HepG2 (cell line): ENCODE measurements around the gene SPAG9. TPM values are rescaled to one million over a fixed set of nuclear protein-coding genes. Genes with fewer than 3 reads are reported as not detected.

Experiments
- ATF3 ChIP-seq: sonication (generic); formaldehyde crosslinking; IDR thresholded peaks from 2 replicates; pipeline ENCODE4 v1.4.0; 2020; ENCODE audit warnings: missing genetic modification reagents
- ETV5 ChIP-seq: IDR thresholded peaks from 2 replicates; pipeline ENCODE4 v1.6.1; 2018; ENCODE audit warnings: missing biosample characterization, missing genetic modification reagents, inconsistent platforms, borderline replicate concordance
- HNRNPH1 ChIP-seq: fragments of 200-400 bp; formaldehyde crosslinking; optimal IDR thresholded peaks from 2 replicates; pipeline ENCODE3; 2017; ENCODE audit warnings: mild to moderate bottlenecking, low read depth, low read length
- MLLT10 ChIP-seq: sonication (generic); formaldehyde crosslinking; IDR thresholded peaks from 2 replicates; pipeline ENCODE4 v1.4.0; 2020; ENCODE audit warnings: missing genetic modification reagents
- NFIC ChIP-seq: IDR thresholded peaks from 2 replicates; pipeline ENCODE4 v1.6.1; 2012; ENCODE audit warnings: mild to moderate bottlenecking, low read length, inconsistent platforms
- NR3C1 ChIP-seq: sonication (generic); formaldehyde crosslinking; IDR thresholded peaks from 2 replicates; pipeline ENCODE4 v1.4.0; 2020; ENCODE audit warnings: missing genetic modification reagents
- REXO4 ChIP-seq: sonication (generic); formaldehyde crosslinking; IDR thresholded peaks from 2 replicates; pipeline ENCODE4 v1.8.0; 2022; ENCODE audit warnings: missing genetic modification reagents, mild to moderate bottlenecking, borderline replicate concordance
- SMARCE1 ChIP-seq: fragments of 450-650 bp; IDR thresholded peaks from 2 replicates; pipeline ENCODE4 v1.6.1; 2017; ENCODE audit warnings: borderline replicate concordance
- TOPORS ChIP-seq: sonication (generic); formaldehyde crosslinking; IDR thresholded peaks from 2 replicates; pipeline ENCODE4 v1.8.0; 2023; ENCODE audit warnings: mild to moderate bottlenecking, missing genetic modification reagents
- ZBTB25 ChIP-seq: IDR thresholded peaks from 2 replicates; pipeline ENCODE4 v1.6.1; 2018; ENCODE audit warnings: missing genetic modification reagents
- ZBTB37 ChIP-seq: sonication (generic); formaldehyde crosslinking; IDR thresholded peaks from 2 replicates; pipeline ENCODE4 v1.4.0; 2020; ENCODE audit warnings: mild to moderate bottlenecking, missing genetic modification reagents
- ZBTB42 ChIP-seq: sonication (generic); formaldehyde crosslinking; IDR thresholded peaks from 2 replicates; pipeline ENCODE4 v1.5.0; 2020; ENCODE audit warnings: mild to moderate bottlenecking, missing genetic modification reagents
- ZGPAT ChIP-seq: IDR thresholded peaks from 2 replicates; pipeline ENCODE4 v1.6.1; 2016; ENCODE audit warnings: mild to moderate bottlenecking
- ZKSCAN5 ChIP-seq: sonication (generic); formaldehyde crosslinking; IDR thresholded peaks from 2 replicates; pipeline ENCODE4 v1.5.1; 2020; ENCODE audit warnings: mild to moderate bottlenecking, missing genetic modification reagents
- ZNF225 ChIP-seq: sonication (generic); formaldehyde crosslinking; IDR thresholded peaks from 2 replicates; pipeline ENCODE4 v1.4.0; 2020; ENCODE audit warnings: mild to moderate bottlenecking, missing genetic modification reagents
- ZNF230 ChIP-seq: sonication (generic); formaldehyde crosslinking; IDR thresholded peaks from 2 replicates; pipeline ENCODE4 v1.4.0; 2020; ENCODE audit warnings: mild to moderate bottlenecking, missing genetic modification reagents
- ZNF44 ChIP-seq: sonication (generic); formaldehyde crosslinking; IDR thresholded peaks from 2 replicates; pipeline ENCODE4 v1.5.1; 2020; ENCODE audit warnings: mild to moderate bottlenecking, missing genetic modification reagents
- ZNF460 ChIP-seq: sonication (generic); formaldehyde crosslinking; IDR thresholded peaks from 2 replicates; pipeline ENCODE4 v1.5.1; 2020; ENCODE audit warnings: missing genetic modification reagents, mild to moderate bottlenecking, borderline replicate concordance
- ZNF678 ChIP-seq: sonication (generic); formaldehyde crosslinking; IDR thresholded peaks from 2 replicates; pipeline ENCODE4 v1.4.0; 2020; ENCODE audit warnings: mild to moderate bottlenecking, missing genetic modification reagents
- ZNF713 ChIP-seq: sonication (generic); formaldehyde crosslinking; IDR thresholded peaks from 2 replicates; pipeline ENCODE4 v1.4.0; 2020; ENCODE audit warnings: mild to moderate bottlenecking, missing genetic modification reagents
- polyA plus RNA-seq, 8 experiments: library from polyadenylated mRNA; depleted of rRNA in 3 of 8; stranded (reverse) in 7 of 8; unstranded in 1 of 8; fragments of >200 nt; fragmentation: Illumina TruSeq in 4 of 8; extraction: Trizol in 4 of 8; gene quantifications; 2 replicates each; pipeline versions ENCODE4 v1.2.1 to v1.2.3, GENCODE V29; 2011 to 2016; ENCODE audit warnings: low read depth in 4 of 8, missing spikeins in 1 of 8, mixed read lengths in 1 of 8; ENCODE audit not compliant: insufficient read depth in 1 of 8
- total RNA-seq, 5 experiments: library from RNA; depleted of rRNA; stranded (reverse); fragments of >200 nt; fragmentation: Illumina TruSeq; extraction: Trizol; gene quantifications; 2 replicates each; pipeline ENCODE4 v1.2.3, GENCODE V29; 2016; ENCODE audit warnings: low read depth in 1 of 5
- TF ChIP-seq, protein P1 (sequence below): sonication (generic); formaldehyde crosslinking; IDR thresholded peaks from 2 replicates; pipeline ENCODE4 v1.8.0; 2022; ENCODE audit warnings: mild to moderate bottlenecking, missing genetic modification reagents
- TF ChIP-seq, protein P2 (sequence below): sonication (generic); formaldehyde crosslinking; IDR thresholded peaks from 2 replicates; pipeline ENCODE4 v1.8.1; 2023; ENCODE audit warnings: mild to moderate bottlenecking, inconsistent platforms, moderate library complexity, missing genetic modification reagents, borderline replicate concordance

SPAG9 gene
- total and polyA plus RNA-seq, 2 of the 13 experiments (the other 11 are each of a cell fraction or from before 2014, with no cell fraction given): 43.2 to 78.6 TPM

GRCh38 chr17:51121620-51122472, 1.2 kb upstream of the SPAG9 start (continued):
- TF ChIP-seq NFIC (no peak), ATF3 (CRISPR knock-in tag) (peak; percentile 29; the same call in 1 of the 2 replicates), ZNF460 (no peak), MLLT10 (no peak), ZNF678 (no peak), ZBTB42 (CRISPR knock-in tag) (no peak), ZNF44 (CRISPR knock-in tag) (no peak), ZBTB25 (no peak), ZGPAT (CRISPR knock-in tag) (no peak; the same call in 1 of the 2 replicates), HNRNPH1 (no peak), NR3C1 (CRISPR knock-in tag) (no peak), TOPORS (CRISPR knock-in tag) (0 out of 2 replicates have a peak, but pooled peaks have one; percentile 16), SMARCE1 (no peak), ETV5 (peak; percentile 53; the same call in 1 of the 2 replicates), REXO4 (no peak), ZNF230 (CRISPR knock-in tag) (no peak), ZBTB37 (CRISPR knock-in tag) (no peak), ZNF225 (no peak), ZNF713 (CRISPR knock-in tag) (no peak), ZKSCAN5 (peak; percentile 69; the same call in 1 of the 2 replicates)
- TF ChIP-seq, protein P1, sequence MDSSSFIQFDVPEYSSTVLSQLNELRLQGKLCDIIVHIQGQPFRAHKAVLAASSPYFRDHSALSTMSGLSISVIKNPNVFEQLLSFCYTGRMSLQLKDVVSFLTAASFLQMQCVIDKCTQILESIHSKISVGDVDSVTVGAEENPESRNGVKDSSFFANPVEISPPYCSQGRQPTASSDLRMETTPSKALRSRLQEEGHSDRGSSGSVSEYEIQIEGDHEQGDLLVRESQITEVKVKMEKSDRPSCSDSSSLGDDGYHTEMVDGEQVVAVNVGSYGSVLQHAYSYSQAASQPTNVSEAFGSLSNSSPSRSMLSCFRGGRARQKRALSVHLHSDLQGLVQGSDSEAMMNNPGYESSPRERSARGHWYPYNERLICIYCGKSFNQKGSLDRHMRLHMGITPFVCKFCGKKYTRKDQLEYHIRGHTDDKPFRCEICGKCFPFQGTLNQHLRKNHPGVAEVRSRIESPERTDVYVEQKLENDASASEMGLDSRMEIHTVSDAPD: no peak
- TF ChIP-seq, protein P2, sequence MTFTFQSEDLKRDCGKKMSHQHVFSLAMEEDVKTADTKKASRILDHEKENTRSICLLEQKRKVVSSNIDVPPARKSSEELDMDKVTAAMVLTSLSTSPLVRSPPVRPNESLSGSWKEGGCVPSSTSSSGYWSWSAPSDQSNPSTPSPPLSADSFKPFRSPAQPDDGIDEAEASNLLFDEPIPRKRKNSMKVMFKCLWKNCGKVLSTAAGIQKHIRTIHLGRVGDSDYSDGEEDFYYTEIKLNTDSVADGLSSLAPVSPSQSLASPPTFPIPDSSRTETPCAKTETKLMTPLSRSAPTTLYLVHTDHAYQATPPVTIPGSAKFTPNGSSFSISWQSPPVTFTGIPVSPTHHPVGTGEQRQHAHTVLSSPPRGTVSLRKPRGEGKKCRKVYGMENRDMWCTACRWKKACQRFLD (CRISPR knock-in tag): no peak
